Urinary bladder (tissue), 4 donors: ENCODE results near the gene GRAMD2B. TPM values are rescaled to one million over a fixed set of nuclear protein-coding genes. Genes with fewer than 3 reads are reported as not detected.
"Not testable (repeated sequence)": the region's sequence is repeated elsewhere in the genome, so short reads cannot be mapped to it uniquely, and the experiment has no call there.

ENCODE experiments used
- DNase-seq: peaks from one replicate; pipeline ENCODE4 v3.0.0-alpha.2; 2015; ENCODE audit errors: extremely low spot score
- H3K27ac ChIP-seq: one replicate; pipeline ENCODE4 v1.5.1; 2013; ENCODE audit warnings: low read depth, mild to moderate bottlenecking, moderate library complexity
- H3K36me3 ChIP-seq: one replicate; pipeline ENCODE4 v1.6.1; 2013; ENCODE audit warnings: mild to moderate bottlenecking, moderate library complexity; ENCODE audit not compliant: insufficient read depth
- H3K4me1 ChIP-seq: one replicate; pipeline ENCODE4 v1.6.1; 2013; ENCODE audit warnings: mild to moderate bottlenecking, moderate library complexity; ENCODE audit not compliant: insufficient read depth
- H3K4me3 ChIP-seq: one replicate; pipeline ENCODE4 v1.5.1; 2013; ENCODE audit warnings: low read depth, low read length
- WGBS: extraction: QIAGEN DNeasy Blood & Tissue Kit; methylation state at CpG from one replicate; pipeline ENCODE4 v1.1.7; 2013; 5-methylcytosine and 5-hydroxymethylcytosine counted together
- polyA plus RNA-seq: library from polyadenylated mRNA; stranded (reverse); fragments of 200-250 nt; gene quantifications from one replicate; pipeline ENCODE4 v1.2.3, GENCODE V29; 2013
- total RNA-seq: library from RNA; depleted of rRNA; stranded (reverse); fragments of >200 nt; gene quantifications from one replicate; pipeline ENCODE4 v1.2.3, GENCODE V29; 2014
- donor health status: healthy with polysubstance abuse.
- donor health status: healthy.

The GRAMD2B gene
- total and polyA plus RNA-seq, 2 donors, result 10.8 to 39.4 TPM

GRCh38 chr5:126395198-126395597 lies 28.0 kb upstream of the GRAMD2B start:
- Histone ChIP-seq H3K36me3 (no peaks in the 10 kb centered on the region), H3K4me3 (no peak overlapping the region), H3K27ac (no peak overlapping the region), H3K4me1 (no peaks in the 10 kb centered on the region)
- DNase-seq, result no peak
- 47% methylated on average over 2 of the region's 2 CpGs for WGBS

GRCh38 chr5:126395605-126396004 lies 27.6 kb upstream of the GRAMD2B start:
- no peaks in the 10 kb centered on the region for H3K36me3 ChIP-seq
- DNase-seq, result no peak
- H3K4me1 ChIP-seq, result no peaks in the 10 kb centered on the region
- no peak overlapping the region for H3K4me3 ChIP-seq
- 91% methylated on average over 4 of the region's 4 CpGs for WGBS
- no peak overlapping the region for H3K27ac ChIP-seq

- not testable (repeated sequence) for H3K36me3 ChIP-seq, H3K4me1 ChIP-seq, H3K27ac ChIP-seq, H3K4me3 ChIP-seq, DNase-seq
- WGBS, result 85% methylated on average over 1 of the region's 1 CpG
These were observed 26.5 kb upstream of the GRAMD2B start for GRCh38 chr5:126396721-126397120.

- Histone ChIP-seq H3K4me1 (no peaks in the 10 kb centered on the region), H3K27ac (no peak overlapping the region), H3K4me3 (no peak overlapping the region), H3K36me3 (no peaks in the 10 kb centered on the region)
- DNase-seq, result no peak
These were observed 24.4 kb upstream of the GRAMD2B start for GRCh38 chr5:126398791-126399190.

GRCh38 chr5:126400621-126401251 lies 22.5 kb upstream of the GRAMD2B start:
- no peaks in the 10 kb centered on the region for H3K4me1 ChIP-seq
- H3K4me3 ChIP-seq, result no peak overlapping the region
- H3K36me3 ChIP-seq, result no peaks in the 10 kb centered on the region
- DNase-seq, result no peak
- H3K27ac ChIP-seq, result no peak overlapping the region
- 90% methylated on average over 3 of the region's 3 CpGs for WGBS

- no peaks in the 10 kb centered on the region for H3K36me3 ChIP-seq
- DNase-seq, result no peak
- 44% methylated on average over 2 of the region's 2 CpGs for WGBS
- H3K4me3 ChIP-seq, result no peak overlapping the region
- no peak overlapping the region for H3K27ac ChIP-seq
- H3K4me1 ChIP-seq, result no peaks in the 10 kb centered on the region
These were observed 20.3 kb upstream of the GRAMD2B start for GRCh38 chr5:126402621-126403555.

- no peaks in the 10 kb centered on the region for H3K4me1 ChIP-seq
- no peak overlapping the region for H3K4me3 ChIP-seq
- H3K27ac ChIP-seq, result no peak overlapping the region
- no peaks in the 10 kb centered on the region for H3K36me3 ChIP-seq
- DNase-seq, result no peak
These were observed 19.3 kb upstream of the GRAMD2B start for GRCh38 chr5:126403876-126404275.

GRCh38 chr5:126410623-126411022 lies 12.6 kb upstream of the GRAMD2B start:
- no peak for DNase-seq
- Histone ChIP-seq H3K4me1 (no peaks in the 10 kb centered on the region), H3K36me3 (no peaks in the 10 kb centered on the region), H3K4me3 (no peak overlapping the region), H3K27ac (no peak overlapping the region)
- WGBS, result 75% methylated on average over 2 of the region's 2 CpGs

- no peak overlapping the region for H3K27ac ChIP-seq
- WGBS, result 54% methylated on average over 3 of the region's 3 CpGs
These were observed 9.4 kb upstream of the GRAMD2B start for GRCh38 chr5:126413856-126414255.

GRCh38 chr5:126414874-126415502 lies 8.2 kb upstream of the GRAMD2B start:
- Histone ChIP-seq H3K4me3 (no peak overlapping the region), H3K4me1 (no peaks in the 10 kb centered on the region), H3K27ac (peak overlapping the region; percentile 59), H3K36me3 (no peaks in the 10 kb centered on the region)
- WGBS, result 40% methylated on average over 1 of the region's 1 CpG
- no peak for DNase-seq

More at GRCh38 chr5:126413856-126414255, 9.4 kb upstream of the GRAMD2B start:
- H3K4me3 ChIP-seq, result no peak overlapping the region
- no peak for DNase-seq
- no peaks in the 10 kb centered on the region for H3K4me1 ChIP-seq
- no peaks in the 10 kb centered on the region for H3K36me3 ChIP-seq

GRCh38 chr5:126415789-126416188 lies 7.4 kb upstream of the GRAMD2B start:
- Histone ChIP-seq H3K27ac (no peak overlapping the region), H3K36me3 (no peaks in the 10 kb centered on the region), H3K4me3 (no peak overlapping the region), H3K4me1 (no peaks in the 10 kb centered on the region)
- DNase-seq, result no peak
- WGBS, result 73% methylated on average over 4 of the region's 4 CpGs

GRCh38 chr5:126416266-126416925 lies 6.8 kb upstream of the GRAMD2B start:
- WGBS, result 94% methylated on average over 4 of the region's 4 CpGs

GRCh38 chr5:126417178-126417577 lies 6.0 kb upstream of the GRAMD2B start:
- Histone ChIP-seq H3K4me1 (no peaks in the 10 kb centered on the region), H3K4me3 (no peak overlapping the region), H3K27ac (no peak overlapping the region), H3K36me3 (no peaks in the 10 kb centered on the region)
- no peak for DNase-seq
- WGBS, result 88% methylated on average over 2 of the region's 2 CpGs

More at GRCh38 chr5:126416266-126416925, 6.8 kb upstream of the GRAMD2B start:
- Histone ChIP-seq H3K4me3 (no peak overlapping the region), H3K4me1 (no peaks in the 10 kb centered on the region), H3K36me3 (no peaks in the 10 kb centered on the region), H3K27ac (no peak overlapping the region)
- DNase-seq, result no peak
